Measurements from ENCODE around the gene GYPB.
"Not testable (repeated sequence)": the region's sequence is repeated elsewhere in the genome, so short reads cannot be mapped to it uniquely, and the experiment has no call there.

DNA sequence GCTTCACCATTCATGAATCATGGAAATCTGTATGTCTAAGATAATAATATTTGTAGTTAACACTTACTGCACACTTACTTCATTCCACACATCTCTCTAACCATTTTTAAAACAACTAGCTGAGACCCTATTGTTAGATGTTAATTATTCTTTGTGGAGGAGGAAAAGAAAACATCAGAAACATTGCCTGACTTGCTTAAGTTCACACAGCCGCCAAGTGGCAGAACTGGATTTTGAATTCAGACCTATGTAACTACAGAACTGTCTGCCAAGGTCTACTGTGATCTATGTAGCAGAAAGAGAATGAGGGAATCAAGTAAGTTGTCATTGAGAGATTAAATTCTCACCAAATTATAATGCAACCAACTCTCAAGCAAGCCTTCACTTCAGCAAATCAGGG lies 11.2 kb downstream of the GYPB start:
- TF ChIP-seq, protein P1, sequence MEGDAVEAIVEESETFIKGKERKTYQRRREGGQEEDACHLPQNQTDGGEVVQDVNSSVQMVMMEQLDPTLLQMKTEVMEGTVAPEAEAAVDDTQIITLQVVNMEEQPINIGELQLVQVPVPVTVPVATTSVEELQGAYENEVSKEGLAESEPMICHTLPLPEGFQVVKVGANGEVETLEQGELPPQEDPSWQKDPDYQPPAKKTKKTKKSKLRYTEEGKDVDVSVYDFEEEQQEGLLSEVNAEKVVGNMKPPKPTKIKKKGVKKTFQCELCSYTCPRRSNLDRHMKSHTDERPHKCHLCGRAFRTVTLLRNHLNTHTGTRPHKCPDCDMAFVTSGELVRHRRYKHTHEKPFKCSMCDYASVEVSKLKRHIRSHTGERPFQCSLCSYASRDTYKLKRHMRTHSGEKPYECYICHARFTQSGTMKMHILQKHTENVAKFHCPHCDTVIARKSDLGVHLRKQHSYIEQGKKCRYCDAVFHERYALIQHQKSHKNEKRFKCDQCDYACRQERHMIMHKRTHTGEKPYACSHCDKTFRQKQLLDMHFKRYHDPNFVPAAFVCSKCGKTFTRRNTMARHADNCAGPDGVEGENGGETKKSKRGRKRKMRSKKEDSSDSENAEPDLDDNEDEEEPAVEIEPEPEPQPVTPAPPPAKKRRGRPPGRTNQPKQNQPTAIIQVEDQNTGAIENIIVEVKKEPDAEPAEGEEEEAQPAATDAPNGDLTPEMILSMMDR (IDR thresholded peaks at IDR 0.05) = not testable (repeated sequence)
- TF ChIP-seq EZH2phosphoT487, EZH2 (IDR thresholded peaks at IDR 0.05): not testable (repeated sequence)
